HG02642 (cell line): ENCODE data around the gene CACNA2D2.

Source experiments
- ATAC-seq: cut with Tn5 transposase; IDR thresholded peaks from one replicate; pipeline ENCODE4 v1.9.1; 2021; ENCODE audit warnings: mild to moderate bottlenecking; ENCODE audit not compliant: unreplicated experiment, poor library complexity

CACNA2D2 gene

GRCh38 chr3:50336452-50337174 lies 166.8 kb downstream of the CACNA2D2 start:
- peak; percentile 38 for ATAC-seq

GRCh38 chr3:50334339-50335075 lies 168.9 kb downstream of the CACNA2D2 start:
- ATAC-seq = no peak

GRCh38 chr3:50333744-50334328 lies 169.6 kb downstream of the CACNA2D2 start:
- no peak for ATAC-seq

GRCh38 chr3:50331364-50331907 lies 172.0 kb downstream of the CACNA2D2 start:
- no peak for ATAC-seq

- no peak for ATAC-seq
These were observed 173.1 kb downstream of the CACNA2D2 start for GRCh38 chr3:50330330-50330729.

GRCh38 chr3:50327943-50328691 lies 175.3 kb downstream of the CACNA2D2 start, which contains the start of gene TUSC2:
TUSC2 (minus strand) TSS chr3:50328223; CDS start chr3:50328099, 124 bp downstream.
- peak; percentile 88 for ATAC-seq

- no peak for ATAC-seq
These were observed 176.3 kb downstream of the CACNA2D2 start for GRCh38 chr3:50327129-50327528.

GRCh38 chr3:50326182-50326541 lies 177.3 kb downstream of the CACNA2D2 start:
- ATAC-seq = no peak

GRCh38 chr3:50325497-50326181 lies 177.8 kb downstream of the CACNA2D2 start:
- no peak for ATAC-seq

GRCh38 chr3:50325113-50325480 lies 178.3 kb downstream of the CACNA2D2 start:
- ATAC-seq = no peak

- no peak for ATAC-seq
These were observed 178.9 kb downstream of the CACNA2D2 start for GRCh38 chr3:50324351-50325112.

GRCh38 chr3:50323614-50324199 lies 179.7 kb downstream of the CACNA2D2 start:
- ATAC-seq = no peak

GRCh38 chr3:50323092-50323600 lies 180.3 kb downstream of the CACNA2D2 start:
- ATAC-seq = no peak

GRCh38 chr3:50322386-50323091 lies 180.9 kb downstream of the CACNA2D2 start, which contains the start of gene HYAL2:
HYAL2 (minus strand) TSS chr3:50322745; CDS start chr3:50320489, 2,256 bp downstream.
- no peak for ATAC-seq

- no peak for ATAC-seq
These were observed 181.4 kb downstream of the CACNA2D2 start for GRCh38 chr3:50322115-50322385.

- ATAC-seq = peak; percentile 85
These were observed 181.9 kb downstream of the CACNA2D2 start for GRCh38 chr3:50321336-50322114.

GRCh38 chr3:50320853-50321335 lies 182.5 kb downstream of the CACNA2D2 start:
- ATAC-seq = peak; percentile 53
